Tibial artery (tissue), 4 donors: ENCODE measurements around the gene ATXN7.

Experiments used
- DNase-seq, 2 donors: peaks; one replicate each; pipeline ENCODE4 v3.0.0-alpha.2; 2019
- H3K27ac ChIP-seq, 2 donors: fragments of 200-600 bp; sonication (generic) in 1 of 2; 1 replicate in 1 of 2; 2 replicates in 1 of 2; pipeline ENCODE4 v1.5.1; 2018 to 2019; ENCODE audit warnings: mild to moderate bottlenecking in 1 of 2
- H3K27me3 ChIP-seq, 2 donors: fragments of 200-600 bp; sonication (generic) in 1 of 2; one replicate each; pipeline versions ENCODE4 v1.5.1 to v1.6.0; 2016 to 2019
- H3K36me3 ChIP-seq, 3 donors: fragments of 200-600 bp; sonication (generic) in 2 of 3; one replicate each; pipeline ENCODE4 v1.5.1; 2016 to 2019; ENCODE audit warnings: mild to moderate bottlenecking in 2 of 3
- H3K4me1 ChIP-seq, 4 donors: fragments of 200-600 bp; sonication (generic) in 2 of 4; 1 replicate in 3 of 4; 2 replicates in 1 of 4; pipeline ENCODE4 v1.5.1; 2016 to 2019
- H3K4me3 ChIP-seq, 2 donors: fragments of 200-600 bp; sonication (generic) in 1 of 2; 1 replicate in 1 of 2; 2 replicates in 1 of 2; pipeline ENCODE4 v1.5.1; 2018 to 2019; ENCODE audit warnings: mild to moderate bottlenecking in 2 of 2
- H3K9me3 ChIP-seq, 3 donors: fragments of 200-600 bp; sonication (generic) in 1 of 3; one replicate each; pipeline ENCODE4 v1.5.1; 2016 to 2019
- intact Hi-C: fragments of 100-400 bp; cut with DNase I; formaldehyde crosslinking; loops from one replicate; pipeline ENCODE4 v1.15.0; 2023; ENCODE audit warnings: low total_unique reads
- TF ChIP-seq, protein P1 (sequence below), 2 experiments: fragments of 200-600 bp in 1 of 2; fragments of 450-650 bp in 1 of 2; IDR thresholded peaks; one replicate each; pipeline ENCODE4 v1.5.1; 2017 to 2019; ENCODE audit warnings: antibody characterized with exemption in 2 of 2, mild to moderate bottlenecking in 1 of 2, moderate library complexity in 1 of 2

Gene ATXN7, protein sequence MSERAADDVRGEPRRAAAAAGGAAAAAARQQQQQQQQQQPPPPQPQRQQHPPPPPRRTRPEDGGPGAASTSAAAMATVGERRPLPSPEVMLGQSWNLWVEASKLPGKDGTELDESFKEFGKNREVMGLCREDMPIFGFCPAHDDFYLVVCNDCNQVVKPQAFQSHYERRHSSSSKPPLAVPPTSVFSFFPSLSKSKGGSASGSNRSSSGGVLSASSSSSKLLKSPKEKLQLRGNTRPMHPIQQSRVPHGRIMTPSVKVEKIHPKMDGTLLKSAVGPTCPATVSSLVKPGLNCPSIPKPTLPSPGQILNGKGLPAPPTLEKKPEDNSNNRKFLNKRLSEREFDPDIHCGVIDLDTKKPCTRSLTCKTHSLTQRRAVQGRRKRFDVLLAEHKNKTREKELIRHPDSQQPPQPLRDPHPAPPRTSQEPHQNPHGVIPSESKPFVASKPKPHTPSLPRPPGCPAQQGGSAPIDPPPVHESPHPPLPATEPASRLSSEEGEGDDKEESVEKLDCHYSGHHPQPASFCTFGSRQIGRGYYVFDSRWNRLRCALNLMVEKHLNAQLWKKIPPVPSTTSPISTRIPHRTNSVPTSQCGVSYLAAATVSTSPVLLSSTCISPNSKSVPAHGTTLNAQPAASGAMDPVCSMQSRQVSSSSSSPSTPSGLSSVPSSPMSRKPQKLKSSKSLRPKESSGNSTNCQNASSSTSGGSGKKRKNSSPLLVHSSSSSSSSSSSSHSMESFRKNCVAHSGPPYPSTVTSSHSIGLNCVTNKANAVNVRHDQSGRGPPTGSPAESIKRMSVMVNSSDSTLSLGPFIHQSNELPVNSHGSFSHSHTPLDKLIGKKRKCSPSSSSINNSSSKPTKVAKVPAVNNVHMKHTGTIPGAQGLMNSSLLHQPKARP

DNA sequence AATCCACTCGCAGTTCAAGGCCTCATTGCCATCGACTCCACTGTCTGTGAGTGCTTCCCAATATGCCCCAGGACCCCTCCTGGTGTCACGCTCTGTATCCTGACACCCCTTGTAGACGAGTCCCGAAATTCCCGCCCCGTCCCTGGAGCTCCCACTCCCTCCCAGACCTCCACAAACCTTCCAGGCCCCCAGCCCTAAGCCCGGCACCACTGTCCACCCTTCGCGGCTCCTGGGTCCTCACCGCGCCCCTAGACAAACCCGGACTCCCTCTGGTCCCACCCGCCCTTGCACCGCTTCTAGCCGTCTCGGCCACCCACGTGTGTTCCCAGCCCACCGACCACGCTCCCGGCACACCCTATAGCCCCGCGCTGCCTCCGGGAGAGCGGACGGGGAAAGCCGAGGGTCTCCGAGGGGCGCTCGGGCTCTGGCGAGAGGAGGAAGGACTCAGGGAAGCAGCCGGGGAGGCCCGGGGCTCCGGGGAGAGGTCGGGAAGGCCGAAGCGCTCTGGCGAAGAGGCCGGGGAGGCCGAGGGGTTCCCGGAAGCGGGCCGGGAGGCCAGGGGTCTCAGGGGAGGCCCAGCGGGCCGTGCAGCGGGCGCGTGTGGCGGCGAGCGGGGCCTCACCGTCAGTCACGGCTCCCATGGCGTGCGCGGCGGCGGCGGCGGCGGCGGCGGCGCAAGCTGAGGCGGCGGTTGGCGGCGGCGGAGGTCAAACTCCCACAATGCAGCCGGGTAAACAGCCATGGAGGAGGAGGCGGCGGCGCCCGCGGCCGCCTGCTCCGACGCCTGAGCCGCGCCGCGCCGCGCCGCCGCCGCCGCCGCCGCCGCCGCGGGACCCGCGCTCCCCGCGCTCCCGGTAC, at the start of gene ATXN7, which contains the start of gene THOC7:
ATXN7 (plus strand) TSS at position 718 of the 858 bp plus-strand sequence. CDS start 48,732 bp downstream, outside the sequence.
THOC7 (minus strand) TSS at position 656 of the 858 bp plus-strand sequence; CDS start at position 641, 15 bp downstream.
- Histone ChIP-seq H3K9me3 (no peaks in the 10 kb centered on the region), H3K27me3 (no peaks in the 10 kb centered on the region), H3K27ac (peak within 1 kb of the TSS; percentile 94 to 95), H3K4me3 (peak within 1 kb of the TSS; percentile 98 to 99), H3K4me1 (peaks cover 0 to 19% (median 12%) of the 10 kb centered on the region in 4 donors), H3K36me3 (no peaks in the 10 kb centered on the region)
- DNase-seq: peak; percentile 51 to 83
- intact Hi-C loops: loop anchor here (5.0 kb wide), 1 partner anchor 49 kb away; the partner anchor contains the start of gene SCAANT1
- TF ChIP-seq, protein P1, sequence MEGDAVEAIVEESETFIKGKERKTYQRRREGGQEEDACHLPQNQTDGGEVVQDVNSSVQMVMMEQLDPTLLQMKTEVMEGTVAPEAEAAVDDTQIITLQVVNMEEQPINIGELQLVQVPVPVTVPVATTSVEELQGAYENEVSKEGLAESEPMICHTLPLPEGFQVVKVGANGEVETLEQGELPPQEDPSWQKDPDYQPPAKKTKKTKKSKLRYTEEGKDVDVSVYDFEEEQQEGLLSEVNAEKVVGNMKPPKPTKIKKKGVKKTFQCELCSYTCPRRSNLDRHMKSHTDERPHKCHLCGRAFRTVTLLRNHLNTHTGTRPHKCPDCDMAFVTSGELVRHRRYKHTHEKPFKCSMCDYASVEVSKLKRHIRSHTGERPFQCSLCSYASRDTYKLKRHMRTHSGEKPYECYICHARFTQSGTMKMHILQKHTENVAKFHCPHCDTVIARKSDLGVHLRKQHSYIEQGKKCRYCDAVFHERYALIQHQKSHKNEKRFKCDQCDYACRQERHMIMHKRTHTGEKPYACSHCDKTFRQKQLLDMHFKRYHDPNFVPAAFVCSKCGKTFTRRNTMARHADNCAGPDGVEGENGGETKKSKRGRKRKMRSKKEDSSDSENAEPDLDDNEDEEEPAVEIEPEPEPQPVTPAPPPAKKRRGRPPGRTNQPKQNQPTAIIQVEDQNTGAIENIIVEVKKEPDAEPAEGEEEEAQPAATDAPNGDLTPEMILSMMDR (IDR thresholded peaks at IDR 0.05): no peak

DNA sequence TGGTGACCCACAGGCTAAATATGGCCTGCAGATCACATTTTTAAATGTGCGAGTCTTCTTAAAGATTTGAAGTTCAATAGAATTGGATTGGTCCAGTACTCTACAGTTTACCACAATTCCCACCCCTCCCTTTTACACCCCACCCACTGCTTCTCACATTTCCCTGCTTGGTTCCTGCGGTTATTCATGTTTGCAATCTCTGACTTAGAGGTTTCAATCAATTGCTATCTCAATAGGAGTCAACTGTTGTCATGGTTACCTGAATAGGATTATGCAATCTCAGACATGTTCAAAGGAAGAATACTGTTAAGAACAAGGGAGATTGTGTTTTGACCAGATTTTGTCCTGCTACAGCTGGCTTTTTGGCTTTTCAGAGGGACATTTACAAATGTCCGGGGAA, 49.4 kb upstream of the ATXN7 start:
- DNase-seq: no peak
- intact Hi-C loops: loop anchor here (10.0 kb wide), 1 partner anchor 1189 kb away; no protein-coding TSS in a partner anchor
- no peaks in the 10 kb centered on the region for H3K4me1 ChIP-seq
- no peak overlapping the region for H3K4me3 ChIP-seq
- TF ChIP-seq, protein P1 (IDR thresholded peaks at IDR 0.05): no peak
- peaks cover 0 to 6% (median 0%) of the 10 kb centered on the region in 3 donors for H3K36me3 ChIP-seq
- no peaks in the 10 kb centered on the region for H3K27me3 ChIP-seq
- H3K27ac ChIP-seq: no peak overlapping the region
- no peaks in the 10 kb centered on the region for H3K9me3 ChIP-seq

DNA sequence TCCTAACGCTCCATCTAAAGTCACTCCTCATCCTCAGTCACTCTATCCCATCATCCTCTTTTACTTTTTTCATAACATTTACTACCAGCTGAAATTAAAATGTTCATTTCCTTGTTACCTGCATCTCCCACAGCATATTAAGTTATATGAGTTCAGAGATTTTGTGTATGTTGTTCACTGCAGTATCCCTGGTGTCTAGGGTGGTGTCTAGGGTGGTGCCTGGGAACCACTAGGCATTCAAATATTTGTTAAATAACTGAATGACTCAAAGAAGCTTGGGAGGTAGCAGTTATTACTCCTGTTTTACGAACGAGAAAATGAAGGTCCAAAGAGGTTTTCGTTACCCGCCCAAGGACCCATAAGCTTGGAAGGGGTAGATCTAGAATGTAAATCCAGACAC, 46.4 kb upstream of the ATXN7 start:
- Histone ChIP-seq H3K36me3 (no peaks in the 10 kb centered on the region), H3K27ac (no peak overlapping the region), H3K9me3 (no peaks in the 10 kb centered on the region), H3K27me3 (no peaks in the 10 kb centered on the region), H3K4me3 (no peak overlapping the region), H3K4me1 (no peaks in the 10 kb centered on the region)
- TF ChIP-seq, protein P1 (IDR thresholded peaks at IDR 0.05): no peak
- intact Hi-C loops: loop anchor here (5.0 to 10.0 kb wide), 2 partner anchors 465 to 1192 kb away; no protein-coding TSS in a partner anchor
- no peak for DNase-seq

DNA sequence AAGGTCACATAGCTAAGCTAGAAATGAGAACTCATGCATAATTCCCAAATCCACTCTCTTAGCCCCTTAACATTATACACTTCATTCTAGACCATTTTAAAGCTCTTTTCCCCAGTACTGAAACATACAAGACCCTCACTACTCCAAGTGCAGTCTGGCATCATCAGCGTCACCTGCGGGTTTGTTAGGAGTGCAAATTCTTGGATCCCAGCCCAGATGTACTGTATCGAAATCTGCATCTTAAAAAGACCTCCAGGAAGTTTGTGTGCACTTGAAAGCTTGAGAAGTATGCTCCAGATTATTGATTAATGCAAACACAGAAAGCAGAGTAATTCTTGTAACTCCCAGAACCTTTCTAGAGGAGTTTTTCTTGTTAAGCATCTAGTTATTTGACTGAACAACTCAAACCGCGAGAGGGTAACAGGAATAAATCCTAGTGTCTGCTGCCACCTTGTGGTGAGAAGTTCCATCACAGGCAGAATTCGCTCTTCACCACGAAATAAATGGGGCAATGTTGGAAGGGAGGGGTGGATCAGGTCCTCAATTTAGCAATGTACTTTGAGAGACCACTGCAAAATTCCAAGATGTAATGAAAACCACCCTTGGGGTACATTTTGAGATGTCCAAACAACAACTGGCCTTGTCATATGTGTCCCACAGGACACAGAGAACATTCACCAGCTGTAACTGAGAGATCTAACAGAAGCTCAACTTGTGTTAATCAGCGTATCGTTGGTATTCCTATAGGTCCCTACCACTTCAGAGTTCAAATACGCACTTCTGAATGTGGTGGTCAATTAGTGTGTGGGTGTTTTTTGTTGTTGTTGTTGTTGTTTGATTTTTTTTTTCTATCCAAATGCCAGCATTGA, 45.2 kb upstream of the ATXN7 start:
- Histone ChIP-seq H3K36me3 (no peaks in the 10 kb centered on the region), H3K4me3 (no peak overlapping the region), H3K4me1 (no peaks in the 10 kb centered on the region), H3K27me3 (no peaks in the 10 kb centered on the region), H3K27ac (no peak overlapping the region), H3K9me3 (no peaks in the 10 kb centered on the region)
- peak; percentile 62 to 66 for DNase-seq
- intact Hi-C loops: loop anchor here (5.0 to 10.0 kb wide), 2 partner anchors 466 to 1194 kb away; no protein-coding TSS in a partner anchor
- TF ChIP-seq, protein P1 (IDR thresholded peaks at IDR 0.05): peak; percentile 71 to 79
